Smooth muscle cell (in vitro differentiated cells): ENCODE measurements around the gene KRTAP10-4. TPM values are rescaled to one million over a fixed set of nuclear protein-coding genes. Genes with fewer than 3 reads are reported as not detected.

Experiments used
- DNase-seq: peaks from one replicate; lab custom pipeline; 2025; ENCODE audit not compliant: unreplicated experiment; lab: John Stamatoyannopoulos, UW
- H2AFZ ChIP-seq: fragments of 200-600 bp; sonication (generic); 2 replicates; pipeline ENCODE4 v1.6.0; 2016; ENCODE audit warnings: antibody characterized with exemption, low read depth, mild to moderate bottlenecking
- H3F3A ChIP-seq: fragments of 200-600 bp; sonication (generic); 2 replicates; pipeline ENCODE4 v1.6.0; 2017; ENCODE audit warnings: antibody characterized with exemption, low read depth
- H3K27ac ChIP-seq: fragments of 200-600 bp; sonication (generic); 2 replicates; pipeline ENCODE4 v1.5.1; 2016; ENCODE audit warnings: low read depth, mild to moderate bottlenecking
- H3K27me3 ChIP-seq: fragments of 200-600 bp; sonication (generic); 2 replicates; pipeline ENCODE4 v1.6.1; 2016; ENCODE audit warnings: low read depth, mild to moderate bottlenecking
- H3K36me3 ChIP-seq: fragments of 200-600 bp; sonication (generic); 2 replicates; pipeline ENCODE4 v1.5.1; 2016; ENCODE audit warnings: low read depth
- H3K4me1 ChIP-seq: fragments of 200-600 bp; sonication (generic); 2 replicates; pipeline ENCODE4 v1.5.1; 2016; ENCODE audit warnings: low read depth
- H3K4me2 ChIP-seq: fragments of 200-600 bp; sonication (generic); 2 replicates; pipeline ENCODE4 v1.6.0; 2016; ENCODE audit warnings: mild to moderate bottlenecking
- H3K4me3 ChIP-seq: fragments of 200-600 bp; sonication (generic); 2 replicates; pipeline ENCODE4 v1.5.1; 2016; ENCODE audit warnings: mild to moderate bottlenecking
- H3K79me2 ChIP-seq: fragments of 200-600 bp; sonication (generic); 2 replicates; pipeline ENCODE4 v1.6.0; 2016; ENCODE audit warnings: low read depth, mild to moderate bottlenecking
- H3K9ac ChIP-seq: fragments of 200-600 bp; sonication (generic); 2 replicates; pipeline ENCODE4 v1.6.0; 2016; ENCODE audit warnings: low read depth
- H3K9me3 ChIP-seq: fragments of 200-600 bp; sonication (generic); replicated peaks from 2 replicates; pipeline ENCODE4 v1.5.1; 2016; ENCODE audit warnings: low read depth
- H4K20me1 ChIP-seq: fragments of 200-600 bp; sonication (generic); 2 replicates; pipeline ENCODE4 v1.6.0; 2016; ENCODE audit warnings: low read depth
- CTCF ChIP-seq: fragments of 200-600 bp; sonication (generic); IDR thresholded peaks from 2 replicates; pipeline ENCODE4 v1.5.1; 2017; ENCODE audit warnings: borderline replicate concordance, mild to moderate bottlenecking, antibody characterized with exemption; ENCODE audit not compliant: insufficient read depth, poor library complexity, severe bottlenecking
- WGBS: methylation state at CpG from one replicate; pipeline ENCODE4 v1.1.7; 2016; ENCODE audit warnings: low lambda C conversion rate; 5-methylcytosine and 5-hydroxymethylcytosine counted together
- polyA plus RNA-seq: library from polyadenylated mRNA; unstranded; fragments of >200 nt; fragmentation: Nextera tagmentation; extraction: Ambion mirVana; gene quantifications from 2 replicates; pipeline ENCODE4 v1.2.1, GENCODE V29; 2016
- total RNA-seq: library from RNA; depleted of rRNA; stranded (reverse); fragments of >200 nt; gene quantifications from 2 replicates; pipeline ENCODE4 v1.2.3, GENCODE V29; 2014

KRTAP10-4 gene
- total and polyA plus RNA-seq, 2 experiments from 2014 or later = not detected

DNA sequence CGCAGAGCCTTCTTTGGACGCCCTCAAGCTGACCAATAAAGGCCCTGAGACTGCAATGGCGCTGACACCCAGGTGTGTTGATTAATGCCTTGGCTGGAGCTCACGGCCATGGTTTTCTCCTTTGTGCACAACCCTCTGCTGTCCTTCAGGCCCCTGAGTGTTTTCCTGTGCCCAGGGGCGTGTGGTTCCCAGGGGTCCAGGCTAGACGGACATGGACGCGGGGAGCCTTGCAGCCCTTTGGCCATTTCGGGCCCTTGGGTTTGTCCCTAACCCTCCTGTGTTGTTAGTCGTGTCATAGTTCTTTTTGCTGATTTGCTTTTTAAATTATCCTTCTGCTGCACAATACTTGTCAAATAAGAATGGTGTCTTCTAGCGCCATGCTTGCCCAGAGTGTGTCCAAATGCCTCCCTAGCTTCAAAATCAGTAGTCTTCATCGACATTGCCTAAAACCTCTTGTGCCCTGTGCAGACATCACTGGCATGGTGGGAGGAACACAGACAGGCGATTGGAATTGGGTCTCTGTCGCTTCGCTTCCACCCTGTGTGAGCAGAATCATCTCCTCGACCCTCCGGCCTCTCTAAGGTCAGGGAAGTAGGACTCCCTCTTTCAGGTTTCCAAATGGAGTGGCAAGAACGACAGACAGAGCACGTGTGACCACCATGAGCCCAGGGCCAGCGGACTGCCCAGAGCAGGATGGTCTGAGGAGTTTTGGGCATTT, 1.9 kb downstream of the KRTAP10-4 start:
- H3K36me3 ChIP-seq = no peaks in the 10 kb centered on the region
- no peak overlapping the region for H3K27ac ChIP-seq
- TF ChIP-seq CTCF = no peak
- no peaks in the 10 kb centered on the region for H3K27me3 ChIP-seq
- H3F3A ChIP-seq = no peaks in the 10 kb centered on the region
- WGBS = 93% methylated on average over 20 of the region's 20 CpGs
- no peaks in the 10 kb centered on the region for H3K79me2 ChIP-seq
- H3K4me3 ChIP-seq = no peak overlapping the region
- H3K9ac ChIP-seq = no peak overlapping the region
- H3K9me3 ChIP-seq = peaks cover 8% of the 10 kb centered on the region
- DNase-seq = no peak
- H3K4me2 ChIP-seq = no peak overlapping the region
- no peak overlapping the region for H2AFZ ChIP-seq
- H3K4me1 ChIP-seq = no peaks in the 10 kb centered on the region
- no peaks in the 10 kb centered on the region for H4K20me1 ChIP-seq

GRCh38 chr21:44576025-44576420, 2.5 kb downstream of the KRTAP10-4 start:
- peaks cover 8% of the 10 kb centered on the region for H3K9me3 ChIP-seq
- H3K27ac ChIP-seq = no peak overlapping the region
- no peaks in the 10 kb centered on the region for H3K79me2 ChIP-seq
- no peak overlapping the region for H3K4me2 ChIP-seq
- no peaks in the 10 kb centered on the region for H3K27me3 ChIP-seq
- WGBS = 94% methylated on average over 8 of the region's 10 CpGs
- H4K20me1 ChIP-seq = no peaks in the 10 kb centered on the region
- no peaks in the 10 kb centered on the region for H3K4me1 ChIP-seq
- DNase-seq = no peak
- no peak overlapping the region for H3K9ac ChIP-seq
- no peak overlapping the region for H2AFZ ChIP-seq
- no peaks in the 10 kb centered on the region for H3K36me3 ChIP-seq
- no peak overlapping the region for H3K4me3 ChIP-seq
- TF ChIP-seq CTCF = no peak
- H3F3A ChIP-seq = no peaks in the 10 kb centered on the region

DNA sequence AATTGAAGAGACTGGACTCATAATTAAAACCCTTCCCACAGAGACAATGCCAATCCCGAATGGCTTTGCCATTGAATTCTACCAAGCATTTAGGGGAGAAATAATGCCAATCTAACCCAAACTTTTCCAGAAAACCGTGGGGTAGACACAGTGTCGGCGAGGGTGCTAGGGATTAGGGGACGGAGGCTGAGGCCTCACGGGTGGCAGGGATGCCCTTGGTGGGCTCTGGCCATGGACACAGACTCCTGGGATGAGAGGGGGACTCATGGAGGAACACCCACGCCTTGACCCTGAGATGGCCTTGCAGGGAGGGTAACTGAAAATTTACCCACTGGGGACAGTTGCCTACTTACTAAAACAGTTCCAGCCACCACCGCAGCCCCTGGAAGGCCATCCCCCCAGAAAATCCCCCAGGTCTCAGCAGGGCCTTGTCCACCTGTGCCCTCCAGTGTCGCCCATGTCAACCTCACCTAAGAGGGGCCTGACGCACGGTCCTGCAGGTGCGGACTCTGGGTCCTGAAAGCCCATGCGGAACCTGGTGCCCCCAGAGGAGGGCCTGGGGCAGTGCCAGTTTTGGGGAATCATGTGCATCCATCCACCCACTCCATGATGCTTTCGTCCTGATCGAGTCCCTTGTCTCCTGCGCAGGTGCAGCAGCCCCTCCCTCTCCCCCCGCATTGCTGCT, 5.0 kb downstream of the KRTAP10-4 start:
- no peak overlapping the region for H3K4me3 ChIP-seq
- no peak overlapping the region for H3K9ac ChIP-seq
- H3K4me2 ChIP-seq = no peak overlapping the region
- no peak overlapping the region for H2AFZ ChIP-seq
- H3K36me3 ChIP-seq = no peaks in the 10 kb centered on the region
- 96% methylated on average over 17 of the region's 17 CpGs for WGBS
- H4K20me1 ChIP-seq = no peaks in the 10 kb centered on the region
- H3K27ac ChIP-seq = no peak overlapping the region
- DNase-seq = no peak
- peaks cover 3% of the 10 kb centered on the region for H3K4me1 ChIP-seq
- no peaks in the 10 kb centered on the region for H3K27me3 ChIP-seq
- peaks cover 17% of the 10 kb centered on the region for H3K9me3 ChIP-seq
- H3F3A ChIP-seq = no peaks in the 10 kb centered on the region
- no peak for TF ChIP-seq CTCF
- no peaks in the 10 kb centered on the region for H3K79me2 ChIP-seq
